ENCODE data around the gene WDR53. TPM values are rescaled to one million over a fixed set of nuclear protein-coding genes. Genes with fewer than 3 reads are reported as not detected.
A peak's percentile ranks its signal among the peaks of the same experiment; 100 is the strongest.

Gene WDR53
- total and polyA plus RNA-seq, 2 experiments from 2014 or later, result 8.9 to 9.3 TPM

DNA sequence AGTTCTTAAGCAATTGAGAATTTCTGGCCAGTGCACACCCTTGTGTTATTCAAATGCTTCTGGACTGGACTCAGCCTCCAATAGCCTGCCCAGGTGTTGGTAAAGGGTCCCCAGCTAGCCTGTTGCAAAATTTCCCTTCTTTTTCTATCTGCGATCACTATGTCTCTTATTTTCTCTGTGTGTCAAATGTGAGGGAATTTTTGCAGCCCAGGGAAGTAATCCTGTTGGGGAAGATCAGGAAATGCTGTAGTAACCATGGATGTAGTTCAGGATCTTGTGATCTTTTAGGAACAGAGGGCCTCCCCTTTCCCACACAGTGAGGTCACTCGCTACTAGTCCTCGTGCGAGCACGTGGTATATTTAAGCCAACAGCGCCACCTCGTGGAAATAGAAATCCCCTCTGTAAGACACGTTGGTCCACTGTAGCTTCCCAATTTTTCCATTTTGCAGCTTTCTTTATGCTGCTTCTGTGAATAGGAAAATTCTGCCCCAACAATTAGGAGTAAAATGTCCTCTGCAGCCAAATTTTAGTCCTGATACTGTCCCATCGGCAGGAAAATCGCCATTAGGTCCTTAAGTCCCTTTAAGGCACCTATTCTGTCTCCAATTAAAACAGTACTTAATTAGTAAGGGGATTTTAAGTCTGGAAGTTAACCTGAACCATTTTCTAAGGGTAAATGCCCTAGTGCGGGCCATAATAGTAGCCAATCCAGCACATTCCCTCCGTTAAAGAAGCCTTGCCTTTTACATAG lies 49.2 kb downstream of the WDR53 start:
- Histone ChIP-seq H3K4me2 (ENCODE audit: unreplicated experiment) (no peak overlapping the region), H3K27me3 (replicated peaks; ENCODE audit: insufficient read depth) (no peaks in the 10 kb centered on the region), H3F3A (ENCODE audit: insufficient read depth) (no peaks in the 10 kb centered on the region), H3K36me3 (ENCODE audit: low read depth) (no peaks in the 10 kb centered on the region), H3K4me1 (ENCODE audit: insufficient read depth) (peaks cover 2% of the 10 kb centered on the region; the same call in 1 of the 2 replicates), H3K9ac (no peak overlapping the region), H3K4me3 (no peak overlapping the region), H3K79me2 (ENCODE audit: insufficient read depth) (no peaks in the 10 kb centered on the region), H4K20me1 (ENCODE audit: insufficient read depth) (no peaks in the 10 kb centered on the region), H2AFZ (no peak overlapping the region), H3K9me2 (ENCODE audit: insufficient read depth) (no peaks in the 10 kb centered on the region), H3K9me3 (ENCODE audit: low read depth) (no peaks in the 10 kb centered on the region), H3K27ac (no peak overlapping the region)
- in situ Hi-C loops (cut with MboI), result loop anchor here (25.0 kb wide), 1 partner anchor 457 kb away; no protein-coding TSS in a partner anchor
- 17 to 23% methylated on average over 12 of the region's 12 CpGs for WGBS, 2 experiments (ENCODE audit: low coverage in 1 of 2, low lambda C conversion rate in 2 of 2, missing lambda C conversion rate in 2 of 2)
- TF ChIP-seq EZH2 (IDR thresholded peaks at IDR 0.05; ENCODE audit: insufficient read depth, poor library complexity, severe bottlenecking), result no peak
- no peak for TF ChIP-seq EZH2phosphoT487 (IDR thresholded peaks at IDR 0.05; ENCODE audit: insufficient read depth, low read depth)
- DNase-seq, result peak; percentile 88

DNA sequence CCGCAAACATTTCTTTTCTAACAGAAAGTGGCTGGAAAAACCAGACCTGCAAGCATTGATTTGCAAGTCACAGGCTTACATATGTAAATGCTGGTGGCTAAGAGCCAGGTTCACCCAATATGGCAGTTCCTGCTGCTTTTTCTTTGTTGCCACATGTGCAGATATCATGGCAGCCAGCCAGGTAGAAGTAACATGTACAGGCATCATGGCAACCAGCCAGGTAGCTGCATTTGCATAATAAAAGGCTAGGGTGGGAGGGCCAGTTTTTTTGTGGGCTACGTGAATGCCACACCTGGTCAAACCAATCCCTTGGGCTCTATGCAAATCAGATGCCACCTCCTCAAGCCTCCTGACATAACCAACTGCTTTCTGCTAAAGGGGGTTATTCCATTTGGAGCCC lies 50.4 kb downstream of the WDR53 start:
- Histone ChIP-seq H3K4me2 (ENCODE audit: unreplicated experiment) (no peak overlapping the region), H2AFZ (no peak overlapping the region), H3K9ac (no peak overlapping the region), H3K9me2 (ENCODE audit: insufficient read depth) (no peaks in the 10 kb centered on the region), H4K20me1 (ENCODE audit: insufficient read depth) (no peaks in the 10 kb centered on the region), H3K27me3 (replicated peaks; ENCODE audit: insufficient read depth) (no peaks in the 10 kb centered on the region), H3K36me3 (ENCODE audit: low read depth) (no peaks in the 10 kb centered on the region), H3K4me1 (ENCODE audit: insufficient read depth) (peaks cover 6% of the 10 kb centered on the region; the same call in 1 of the 2 replicates), H3F3A (ENCODE audit: insufficient read depth) (no peaks in the 10 kb centered on the region), H3K79me2 (ENCODE audit: insufficient read depth) (no peaks in the 10 kb centered on the region), H3K9me3 (ENCODE audit: low read depth) (no peaks in the 10 kb centered on the region), H3K4me3 (no peak overlapping the region), H3K27ac (no peak overlapping the region)
- in situ Hi-C loops (cut with MboI), result loop anchor here (25.0 kb wide), 1 partner anchor 456 kb away; no protein-coding TSS in a partner anchor
- no peak for TF ChIP-seq EZH2phosphoT487 (IDR thresholded peaks at IDR 0.05; ENCODE audit: insufficient read depth, low read depth)
- no peak for TF ChIP-seq EZH2 (IDR thresholded peaks at IDR 0.05; ENCODE audit: insufficient read depth, poor library complexity, severe bottlenecking)
- DNase-seq, result no peak
- 54 to 62% methylated on average over 2 of the region's 2 CpGs for WGBS, 2 experiments (ENCODE audit: low coverage in 1 of 2, low lambda C conversion rate in 2 of 2, missing lambda C conversion rate in 2 of 2)

DNA sequence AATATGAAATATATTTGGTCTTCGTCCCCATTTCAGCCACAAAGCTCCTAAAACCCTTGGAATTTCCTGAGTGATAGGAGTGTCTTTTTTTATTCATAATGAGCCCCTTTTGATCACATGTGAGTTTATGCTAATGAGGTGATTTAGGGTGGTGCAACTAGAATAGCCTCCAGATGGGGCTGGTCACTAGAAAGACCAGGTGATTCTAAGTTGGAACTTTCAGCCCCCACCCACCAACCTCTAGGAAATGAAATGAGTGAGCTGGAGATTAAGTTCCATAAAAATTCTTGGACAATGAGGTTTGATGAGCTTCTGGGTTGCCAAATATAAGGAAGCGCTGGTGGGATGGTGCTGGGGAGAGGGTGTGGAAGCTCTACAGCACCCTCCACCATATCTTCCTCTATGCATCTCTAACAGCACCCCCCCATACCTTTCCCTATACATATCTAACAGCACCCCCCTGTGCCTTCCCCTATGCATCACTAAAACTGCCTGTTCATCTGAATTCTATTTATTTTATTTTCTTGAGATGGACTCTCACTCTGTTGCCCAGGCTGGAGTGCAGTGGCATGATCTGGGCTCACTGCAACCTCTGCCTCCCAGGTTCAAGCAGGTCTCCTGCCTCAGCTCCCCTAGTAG lies 51.1 kb downstream of the WDR53 start:
- no peaks in the 10 kb centered on the region for H3F3A ChIP-seq (ENCODE audit: insufficient read depth)
- in situ Hi-C loops (cut with MboI), result loop anchor here (25.0 kb wide), 1 partner anchor 455 kb away; no protein-coding TSS in a partner anchor

DNA sequence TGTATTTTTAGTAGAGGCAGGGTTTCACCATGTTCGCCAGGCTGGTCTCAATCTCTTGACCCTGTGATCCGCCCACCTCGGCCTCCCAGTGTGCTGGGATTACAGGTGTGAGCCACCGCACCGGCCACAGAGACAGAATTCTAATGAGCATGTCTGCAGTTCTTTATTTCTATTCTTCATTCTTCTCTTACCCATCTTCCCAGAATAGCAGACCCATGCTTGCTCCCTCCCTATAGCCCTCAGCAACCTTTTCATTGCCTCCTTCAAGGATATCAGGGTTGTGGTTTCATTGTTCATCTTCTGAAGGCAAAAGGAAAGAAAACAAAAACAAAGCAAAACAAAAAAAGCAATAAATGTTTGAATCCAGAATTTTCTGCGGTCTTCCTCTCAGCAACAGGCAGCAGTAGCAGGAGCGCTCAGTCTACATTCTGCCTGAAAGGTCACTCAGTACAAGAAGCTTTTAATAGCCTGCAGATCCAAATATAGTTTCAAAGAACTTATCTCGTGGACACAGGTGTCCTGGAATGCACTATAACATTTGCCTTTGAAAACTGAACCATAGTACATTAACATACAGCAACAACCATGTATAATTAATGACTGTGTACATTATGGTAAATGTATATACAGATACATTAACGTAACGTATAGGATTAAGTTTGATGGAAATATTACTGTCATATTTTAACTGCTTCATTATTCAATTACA lies 53.3 kb downstream of the WDR53 start, which contains the start of gene SMCO1:
SMCO1 (minus strand) TSS at position 434 of the 709 bp plus-strand sequence; CDS start at position 297, 137 bp downstream.
- H3K36me3 ChIP-seq (ENCODE audit: low read depth), result no peaks in the 10 kb centered on the region
- no peaks in the 10 kb centered on the region for H3F3A ChIP-seq (ENCODE audit: insufficient read depth)
- H3K9ac ChIP-seq, result no peak within 1 kb of the TSS
- TF ChIP-seq EZH2 (IDR thresholded peaks at IDR 0.05; ENCODE audit: insufficient read depth, poor library complexity, severe bottlenecking) (no peak), EZH2phosphoT487 (IDR thresholded peaks at IDR 0.05; ENCODE audit: insufficient read depth, low read depth) (no peak)
- DNase-seq, result no peak
- no peaks in the 10 kb centered on the region for H4K20me1 ChIP-seq (ENCODE audit: insufficient read depth)
- WGBS, 2 experiments (ENCODE audit: low coverage in 1 of 2, low lambda C conversion rate in 2 of 2, missing lambda C conversion rate in 2 of 2), result 82 to 86% methylated on average over 10 of the region's 10 CpGs
- no peaks in the 10 kb centered on the region for H3K9me3 ChIP-seq (ENCODE audit: low read depth)
- H3K27me3 ChIP-seq (replicated peaks; ENCODE audit: insufficient read depth), result no peaks in the 10 kb centered on the region
- no peak within 1 kb of the TSS for H3K27ac ChIP-seq
- H2AFZ ChIP-seq, result no peak within 1 kb of the TSS
- H3K9me2 ChIP-seq (ENCODE audit: insufficient read depth), result no peaks in the 10 kb centered on the region
- H3K79me2 ChIP-seq (ENCODE audit: insufficient read depth), result no peaks in the 10 kb centered on the region
- in situ Hi-C loops (cut with MboI), result loop anchor here (25.0 kb wide), 1 partner anchor 453 kb away; no protein-coding TSS in a partner anchor
- H3K4me1 ChIP-seq (ENCODE audit: insufficient read depth), result peaks cover 6% of the 10 kb centered on the region; the same call in 1 of the 2 replicates
- no peak within 1 kb of the TSS for H3K4me3 ChIP-seq
- no peak within 1 kb of the TSS for H3K4me2 ChIP-seq (ENCODE audit: unreplicated experiment)

More for the DNA sequence above, 51.1 kb downstream of the WDR53 start:
- Histone ChIP-seq H3K9me3 (ENCODE audit: low read depth) (no peaks in the 10 kb centered on the region), H2AFZ (no peak overlapping the region), H3K4me1 (ENCODE audit: insufficient read depth) (peaks cover 6% of the 10 kb centered on the region; the same call in 1 of the 2 replicates), H3K4me3 (no peak overlapping the region), H3K9me2 (ENCODE audit: insufficient read depth) (no peaks in the 10 kb centered on the region), H3K4me2 (ENCODE audit: unreplicated experiment) (no peak overlapping the region), H3K27ac (no peak overlapping the region), H3K36me3 (ENCODE audit: low read depth) (no peaks in the 10 kb centered on the region), H4K20me1 (ENCODE audit: insufficient read depth) (no peaks in the 10 kb centered on the region), H3K9ac (no peak overlapping the region), H3K79me2 (ENCODE audit: insufficient read depth) (no peaks in the 10 kb centered on the region), H3K27me3 (replicated peaks; ENCODE audit: insufficient read depth) (no peaks in the 10 kb centered on the region)
- DNase-seq, result no peak
- WGBS, 2 experiments (ENCODE audit: low coverage in 1 of 2, low lambda C conversion rate in 2 of 2, missing lambda C conversion rate in 2 of 2), result 59 to 64% methylated on average over 2 of the region's 2 CpGs
- TF ChIP-seq EZH2 (IDR thresholded peaks at IDR 0.05; ENCODE audit: insufficient read depth, poor library complexity, severe bottlenecking), result no peak
- TF ChIP-seq EZH2phosphoT487 (IDR thresholded peaks at IDR 0.05; ENCODE audit: insufficient read depth, low read depth), result no peak
